WTC11 (cell line): ENCODE measurements around the gene GALNT12. TPM values are rescaled to one million over a fixed set of nuclear protein-coding genes. Genes with fewer than 3 reads are reported as not detected.

ENCODE experiments used
- ATAC-seq: fragments of 200-7000 bp; cut with Tn5 transposase; 2 replicates; pipeline ENCODE4 v1.10.0; 2021; ENCODE audit warnings: mild to moderate bottlenecking, moderate library complexity
- CTCF ChIA-PET: fragments of 300-600 bp; sonication (Branson Sonifier 250); formaldehyde crosslinking; loops from one replicate; lab custom pipeline; 2021; ENCODE audit warnings: antibody characterized with exemption; lab: Charles Lee
- POLR2A ChIA-PET: fragments of 350-600 bp; sonication (Branson Sonifier 250); formaldehyde crosslinking; loops from one replicate; lab custom pipeline; 2021; ENCODE audit warnings: antibody characterized with exemption; lab: Charles Lee
- DNase-seq: peaks from one replicate; pipeline ENCODE4 v3.0.0; 2021; ENCODE audit warnings: low spot score
- H3K27ac Mint-ChIP-seq: 2 replicates; pipeline ENCODE4 v1.8.0; 2021; ENCODE audit warnings: mixed read lengths
- H3K27me3 Mint-ChIP-seq: 2 replicates; pipeline ENCODE4 v1.8.0; 2021; ENCODE audit warnings: low read depth, mild to moderate bottlenecking, moderate library complexity, mixed read lengths
- H3K36me3 Mint-ChIP-seq: 2 replicates; pipeline ENCODE4 v1.8.0; 2021; ENCODE audit warnings: mixed read lengths
- H3K4me1 Mint-ChIP-seq: 2 replicates; pipeline ENCODE4 v1.8.0; 2022; ENCODE audit warnings: mixed read lengths
- H3K4me3 Mint-ChIP-seq: 2 replicates; pipeline ENCODE4 v1.8.0; 2021; ENCODE audit warnings: mild to moderate bottlenecking, moderate library complexity, mixed read lengths
- H3K9me3 Mint-ChIP-seq: 2 replicates; pipeline ENCODE4 v1.8.0; 2021; ENCODE audit warnings: mixed read lengths
- FOXJ3 ChIP-seq: sonication (generic); formaldehyde crosslinking; IDR thresholded peaks from 2 replicates; pipeline ENCODE4 v1.9.0; 2021; ENCODE audit warnings: missing genetic modification reagents, mild to moderate bottlenecking, borderline replicate concordance
- GTF2I ChIP-seq: fragments of 250-450 bp; sonication (Bioruptor Pico); conservative IDR thresholded peaks from 2 replicates; pipeline ENCODE4 v1.4.0; 2021; ENCODE audit warnings: mild to moderate bottlenecking
- HMGA2 ChIP-seq: fragments of 250-450 bp; sonication (Bioruptor Pico); IDR thresholded peaks from 2 replicates; pipeline ENCODE4 v1.4.0; 2021; ENCODE audit warnings: mild to moderate bottlenecking, moderate library complexity
- JAZF1 ChIP-seq: fragments of 250-450 bp; sonication (Bioruptor Pico); IDR thresholded peaks from 2 replicates; pipeline ENCODE4 v1.9.0; 2021; ENCODE audit warnings: moderate library complexity, mild to moderate bottlenecking, inconsistent platforms
- MLX ChIP-seq: sonication (generic); formaldehyde crosslinking; IDR thresholded peaks from 2 replicates; pipeline ENCODE4 v1.8.1; 2023; ENCODE audit warnings: mild to moderate bottlenecking, missing genetic modification reagents, moderate library complexity
- NFYB ChIP-seq: sonication (generic); formaldehyde crosslinking; conservative IDR thresholded peaks from 2 replicates; pipeline ENCODE4 v1.8.0; 2022; ENCODE audit warnings: low read depth, missing genetic modification reagents
- OVOL2 ChIP-seq: fragments of 250-450 bp; sonication (Bioruptor Pico); IDR thresholded peaks from 2 replicates; pipeline ENCODE4 v1.9.0; 2021; ENCODE audit warnings: mild to moderate bottlenecking, borderline replicate concordance
- PRRX2 ChIP-seq: fragments of 250-450 bp; sonication (Bioruptor Pico); IDR thresholded peaks from 2 replicates; pipeline ENCODE4 v1.8.0; 2021; ENCODE audit warnings: mild to moderate bottlenecking
- TEAD1 ChIP-seq: sonication (generic); formaldehyde crosslinking; IDR thresholded peaks from 2 replicates; pipeline ENCODE4 v1.8.0; 2022; ENCODE audit warnings: mild to moderate bottlenecking, missing genetic modification reagents
- USF2 ChIP-seq: sonication (generic); formaldehyde crosslinking; IDR thresholded peaks from 2 replicates; pipeline ENCODE4 v1.8.1; 2023; ENCODE audit warnings: mild to moderate bottlenecking, missing genetic modification reagents, moderate library complexity
- ZNF121 ChIP-seq: sonication (generic); formaldehyde crosslinking; IDR thresholded peaks from 2 replicates; pipeline ENCODE4 v1.8.0; 2023; ENCODE audit warnings: missing genetic modification reagents
- ZNF138 ChIP-seq: sonication (generic); formaldehyde crosslinking; conservative IDR thresholded peaks from 2 replicates; pipeline ENCODE4 v1.8.1; 2022; ENCODE audit warnings: mild to moderate bottlenecking, moderate library complexity, missing genetic modification reagents
- ZNF396 ChIP-seq: fragments of 250-450 bp; sonication (Bioruptor Pico); IDR thresholded peaks from 2 replicates; pipeline ENCODE4 v1.8.0; 2021; ENCODE audit warnings: mild to moderate bottlenecking, moderate library complexity, borderline replicate concordance
- ZNF671 ChIP-seq: fragments of 250-450 bp; sonication (Bioruptor Pico); IDR thresholded peaks from 2 replicates; pipeline ENCODE4 v1.8.0; 2021; ENCODE audit warnings: mild to moderate bottlenecking
- total RNA-seq: library from RNA; stranded (reverse); gene quantifications from 3 replicates; pipeline ENCODE4 v1.2.3, GENCODE V29; 2021
- TF ChIP-seq, protein P1 (sequence below): sonication (generic); formaldehyde crosslinking; IDR thresholded peaks from 2 replicates; pipeline ENCODE4 v1.8.1; 2022; ENCODE audit warnings: low read depth, missing genetic modification reagents, borderline replicate concordance
- TF ChIP-seq, protein P2 (sequence below): sonication (generic); formaldehyde crosslinking; IDR thresholded peaks from 2 replicates; pipeline ENCODE4 v1.8.0; 2023; ENCODE audit warnings: mild to moderate bottlenecking, missing genetic modification reagents
- TF ChIP-seq, protein P3 (sequence below): sonication (generic); formaldehyde crosslinking; IDR thresholded peaks from 2 replicates; pipeline ENCODE4 v1.8.1; 2022; ENCODE audit warnings: low read depth, mild to moderate bottlenecking, moderate library complexity, missing genetic modification reagents, borderline replicate concordance
- TF ChIP-seq, protein P4 (sequence below): fragments of 250-450 bp; sonication (Bioruptor Pico); IDR thresholded peaks from 2 replicates; pipeline ENCODE4 v1.9.0; 2021; ENCODE audit warnings: moderate library complexity, mild to moderate bottlenecking, inconsistent platforms, borderline replicate concordance
- TF ChIP-seq, protein P5 (sequence below): sonication (generic); formaldehyde crosslinking; IDR thresholded peaks from 2 replicates; pipeline ENCODE4 v1.8.1; 2023; ENCODE audit warnings: mild to moderate bottlenecking, missing genetic modification reagents
- TF ChIP-seq, protein P6 (sequence below): sonication (generic); formaldehyde crosslinking; IDR thresholded peaks from 2 replicates; pipeline ENCODE4 v1.8.0; 2022; ENCODE audit warnings: mild to moderate bottlenecking, missing genetic modification reagents
- TF ChIP-seq, protein P7 (sequence below): sonication (generic); formaldehyde crosslinking; IDR thresholded peaks from 2 replicates; pipeline ENCODE4 v1.8.1; 2023; ENCODE audit warnings: mild to moderate bottlenecking, missing genetic modification reagents, borderline replicate concordance

The GALNT12 gene
- total RNA-seq, 1 experiment from 2014 or later = 19.3 TPM

DNA sequence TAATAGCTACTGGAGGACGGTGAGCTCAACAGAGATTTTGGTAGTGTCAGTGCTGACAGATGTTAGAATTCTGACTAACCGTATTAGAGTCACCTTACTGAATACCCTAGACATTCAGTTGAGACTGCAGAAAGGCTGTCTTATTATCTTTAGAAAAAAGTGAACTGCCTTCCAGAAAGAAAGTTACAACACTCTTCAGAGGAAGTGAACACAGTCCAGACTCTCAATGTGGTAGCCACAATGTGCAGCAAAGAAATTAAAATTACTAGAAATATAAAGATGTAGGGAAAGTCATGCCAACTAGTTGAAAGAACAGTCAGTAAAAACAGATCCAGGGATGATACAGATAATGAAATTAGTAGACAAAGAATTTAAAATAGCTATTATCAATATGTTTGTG is 89.2 kb downstream of the GALNT12 start:
- Mint-ChIP-seq H3K27me3 (peaks cover 2% of the 10 kb centered on the region; the same call in 1 of the 2 replicates), H3K27ac (no peak overlapping the region), H3K36me3 (peaks cover 9% of the 10 kb centered on the region), H3K4me1 (no peaks in the 10 kb centered on the region), H3K9me3 (peaks cover 21% of the 10 kb centered on the region), H3K4me3 (no peak overlapping the region)
- ATAC-seq (no peak), DNase-seq (no peak)
- POLR2A ChIA-PET = no interaction called here
- TF ChIP-seq ZNF138 (no peak), ZNF396 (no peak), ZNF121 (CRISPR knock-in tag) (no peak), PRRX2 (CRISPR knock-in tag) (no peak), ZNF671 (CRISPR knock-in tag) (no peak), HMGA2 (no peak), FOXJ3 (CRISPR knock-in tag) (no peak), GTF2I (no peak)
- TF ChIP-seq, protein P1, sequence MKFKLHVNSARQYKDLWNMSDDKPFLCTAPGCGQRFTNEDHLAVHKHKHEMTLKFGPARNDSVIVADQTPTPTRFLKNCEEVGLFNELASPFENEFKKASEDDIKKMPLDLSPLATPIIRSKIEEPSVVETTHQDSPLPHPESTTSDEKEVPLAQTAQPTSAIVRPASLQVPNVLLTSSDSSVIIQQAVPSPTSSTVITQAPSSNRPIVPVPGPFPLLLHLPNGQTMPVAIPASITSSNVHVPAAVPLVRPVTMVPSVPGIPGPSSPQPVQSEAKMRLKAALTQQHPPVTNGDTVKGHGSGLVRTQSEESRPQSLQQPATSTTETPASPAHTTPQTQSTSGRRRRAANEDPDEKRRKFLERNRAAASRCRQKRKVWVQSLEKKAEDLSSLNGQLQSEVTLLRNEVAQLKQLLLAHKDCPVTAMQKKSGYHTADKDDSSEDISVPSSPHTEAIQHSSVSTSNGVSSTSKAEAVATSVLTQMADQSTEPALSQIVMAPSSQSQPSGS (CRISPR knock-in tag) = no peak
- TF ChIP-seq, protein P2, sequence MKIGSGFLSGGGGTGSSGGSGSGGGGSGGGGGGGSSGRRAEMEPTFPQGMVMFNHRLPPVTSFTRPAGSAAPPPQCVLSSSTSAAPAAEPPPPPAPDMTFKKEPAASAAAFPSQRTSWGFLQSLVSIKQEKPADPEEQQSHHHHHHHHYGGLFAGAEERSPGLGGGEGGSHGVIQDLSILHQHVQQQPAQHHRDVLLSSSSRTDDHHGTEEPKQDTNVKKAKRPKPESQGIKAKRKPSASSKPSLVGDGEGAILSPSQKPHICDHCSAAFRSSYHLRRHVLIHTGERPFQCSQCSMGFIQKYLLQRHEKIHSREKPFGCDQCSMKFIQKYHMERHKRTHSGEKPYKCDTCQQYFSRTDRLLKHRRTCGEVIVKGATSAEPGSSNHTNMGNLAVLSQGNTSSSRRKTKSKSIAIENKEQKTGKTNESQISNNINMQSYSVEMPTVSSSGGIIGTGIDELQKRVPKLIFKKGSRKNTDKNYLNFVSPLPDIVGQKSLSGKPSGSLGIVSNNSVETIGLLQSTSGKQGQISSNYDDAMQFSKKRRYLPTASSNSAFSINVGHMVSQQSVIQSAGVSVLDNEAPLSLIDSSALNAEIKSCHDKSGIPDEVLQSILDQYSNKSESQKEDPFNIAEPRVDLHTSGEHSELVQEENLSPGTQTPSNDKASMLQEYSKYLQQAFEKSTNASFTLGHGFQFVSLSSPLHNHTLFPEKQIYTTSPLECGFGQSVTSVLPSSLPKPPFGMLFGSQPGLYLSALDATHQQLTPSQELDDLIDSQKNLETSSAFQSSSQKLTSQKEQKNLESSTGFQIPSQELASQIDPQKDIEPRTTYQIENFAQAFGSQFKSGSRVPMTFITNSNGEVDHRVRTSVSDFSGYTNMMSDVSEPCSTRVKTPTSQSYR (CRISPR knock-in tag) = no peak
- TF ChIP-seq, protein P3, sequence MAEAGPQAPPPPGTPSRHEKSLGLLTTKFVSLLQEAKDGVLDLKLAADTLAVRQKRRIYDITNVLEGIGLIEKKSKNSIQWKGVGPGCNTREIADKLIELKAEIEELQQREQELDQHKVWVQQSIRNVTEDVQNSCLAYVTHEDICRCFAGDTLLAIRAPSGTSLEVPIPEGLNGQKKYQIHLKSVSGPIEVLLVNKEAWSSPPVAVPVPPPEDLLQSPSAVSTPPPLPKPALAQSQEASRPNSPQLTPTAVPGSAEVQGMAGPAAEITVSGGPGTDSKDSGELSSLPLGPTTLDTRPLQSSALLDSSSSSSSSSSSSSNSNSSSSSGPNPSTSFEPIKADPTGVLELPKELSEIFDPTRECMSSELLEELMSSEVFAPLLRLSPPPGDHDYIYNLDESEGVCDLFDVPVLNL (CRISPR knock-in tag) = no peak
- TF ChIP-seq, protein P4, sequence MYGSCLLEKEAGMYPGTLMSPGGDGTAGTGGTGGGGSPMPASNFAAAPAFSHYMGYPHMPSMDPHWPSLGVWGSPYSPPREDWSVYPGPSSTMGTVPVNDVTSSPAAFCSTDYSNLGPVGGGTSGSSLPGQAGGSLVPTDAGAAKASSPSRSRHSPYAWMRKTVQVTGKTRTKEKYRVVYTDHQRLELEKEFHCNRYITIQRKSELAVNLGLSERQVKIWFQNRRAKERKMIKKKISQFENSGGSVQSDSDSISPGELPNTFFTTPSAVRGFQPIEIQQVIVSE (CRISPR knock-in tag) = no peak
- TF ChIP-seq, protein P5, sequence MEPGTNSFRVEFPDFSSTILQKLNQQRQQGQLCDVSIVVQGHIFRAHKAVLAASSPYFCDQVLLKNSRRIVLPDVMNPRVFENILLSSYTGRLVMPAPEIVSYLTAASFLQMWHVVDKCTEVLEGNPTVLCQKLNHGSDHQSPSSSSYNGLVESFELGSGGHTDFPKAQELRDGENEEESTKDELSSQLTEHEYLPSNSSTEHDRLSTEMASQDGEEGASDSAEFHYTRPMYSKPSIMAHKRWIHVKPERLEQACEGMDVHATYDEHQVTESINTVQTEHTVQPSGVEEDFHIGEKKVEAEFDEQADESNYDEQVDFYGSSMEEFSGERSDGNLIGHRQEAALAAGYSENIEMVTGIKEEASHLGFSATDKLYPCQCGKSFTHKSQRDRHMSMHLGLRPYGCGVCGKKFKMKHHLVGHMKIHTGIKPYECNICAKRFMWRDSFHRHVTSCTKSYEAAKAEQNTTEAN = no peak
- CTCF ChIA-PET = no interaction called here

DNA sequence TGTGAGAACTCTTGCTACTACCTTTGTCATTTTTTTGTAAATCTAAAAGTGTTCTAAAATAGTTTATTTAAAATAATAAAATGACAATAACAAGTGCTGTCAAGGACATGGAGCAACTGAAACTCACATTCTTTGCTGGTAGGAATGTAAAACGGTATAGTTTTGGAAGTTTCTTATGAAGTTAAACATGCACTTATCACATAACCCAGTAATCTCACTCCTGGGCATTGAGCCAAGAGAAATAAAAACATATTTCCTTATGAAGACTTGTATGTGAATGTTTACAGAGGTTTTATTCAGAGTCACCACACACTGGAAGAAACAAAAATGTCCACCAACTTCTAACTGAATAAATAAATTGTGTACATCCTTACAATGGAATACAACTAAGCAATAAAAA is 90.3 kb downstream of the GALNT12 start:
- Mint-ChIP-seq H3K4me3 (no peak overlapping the region), H3K27ac (no peak overlapping the region), H3K27me3 (peaks cover 2% of the 10 kb centered on the region; the same call in 1 of the 2 replicates), H3K4me1 (no peaks in the 10 kb centered on the region), H3K36me3 (peaks cover 9% of the 10 kb centered on the region), H3K9me3 (peaks cover 21% of the 10 kb centered on the region)
- ATAC-seq = no peak
- ChIA-PET POLR2A (no interaction called here), CTCF (no interaction called here)
- DNase-seq = no peak
- no peak for TF ChIP-seq NFYB
- no peak for TF ChIP-seq TEAD1
- TF ChIP-seq OVOL2 (CRISPR knock-in tag) = no peak
- TF ChIP-seq, protein P6, sequence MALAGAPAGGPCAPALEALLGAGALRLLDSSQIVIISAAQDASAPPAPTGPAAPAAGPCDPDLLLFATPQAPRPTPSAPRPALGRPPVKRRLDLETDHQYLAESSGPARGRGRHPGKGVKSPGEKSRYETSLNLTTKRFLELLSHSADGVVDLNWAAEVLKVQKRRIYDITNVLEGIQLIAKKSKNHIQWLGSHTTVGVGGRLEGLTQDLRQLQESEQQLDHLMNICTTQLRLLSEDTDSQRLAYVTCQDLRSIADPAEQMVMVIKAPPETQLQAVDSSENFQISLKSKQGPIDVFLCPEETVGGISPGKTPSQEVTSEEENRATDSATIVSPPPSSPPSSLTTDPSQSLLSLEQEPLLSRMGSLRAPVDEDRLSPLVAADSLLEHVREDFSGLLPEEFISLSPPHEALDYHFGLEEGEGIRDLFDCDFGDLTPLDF = no peak
- no peak for TF ChIP-seq GTF2I
- no peak for TF ChIP-seq MLX (CRISPR knock-in tag)
- TF ChIP-seq, protein P7, sequence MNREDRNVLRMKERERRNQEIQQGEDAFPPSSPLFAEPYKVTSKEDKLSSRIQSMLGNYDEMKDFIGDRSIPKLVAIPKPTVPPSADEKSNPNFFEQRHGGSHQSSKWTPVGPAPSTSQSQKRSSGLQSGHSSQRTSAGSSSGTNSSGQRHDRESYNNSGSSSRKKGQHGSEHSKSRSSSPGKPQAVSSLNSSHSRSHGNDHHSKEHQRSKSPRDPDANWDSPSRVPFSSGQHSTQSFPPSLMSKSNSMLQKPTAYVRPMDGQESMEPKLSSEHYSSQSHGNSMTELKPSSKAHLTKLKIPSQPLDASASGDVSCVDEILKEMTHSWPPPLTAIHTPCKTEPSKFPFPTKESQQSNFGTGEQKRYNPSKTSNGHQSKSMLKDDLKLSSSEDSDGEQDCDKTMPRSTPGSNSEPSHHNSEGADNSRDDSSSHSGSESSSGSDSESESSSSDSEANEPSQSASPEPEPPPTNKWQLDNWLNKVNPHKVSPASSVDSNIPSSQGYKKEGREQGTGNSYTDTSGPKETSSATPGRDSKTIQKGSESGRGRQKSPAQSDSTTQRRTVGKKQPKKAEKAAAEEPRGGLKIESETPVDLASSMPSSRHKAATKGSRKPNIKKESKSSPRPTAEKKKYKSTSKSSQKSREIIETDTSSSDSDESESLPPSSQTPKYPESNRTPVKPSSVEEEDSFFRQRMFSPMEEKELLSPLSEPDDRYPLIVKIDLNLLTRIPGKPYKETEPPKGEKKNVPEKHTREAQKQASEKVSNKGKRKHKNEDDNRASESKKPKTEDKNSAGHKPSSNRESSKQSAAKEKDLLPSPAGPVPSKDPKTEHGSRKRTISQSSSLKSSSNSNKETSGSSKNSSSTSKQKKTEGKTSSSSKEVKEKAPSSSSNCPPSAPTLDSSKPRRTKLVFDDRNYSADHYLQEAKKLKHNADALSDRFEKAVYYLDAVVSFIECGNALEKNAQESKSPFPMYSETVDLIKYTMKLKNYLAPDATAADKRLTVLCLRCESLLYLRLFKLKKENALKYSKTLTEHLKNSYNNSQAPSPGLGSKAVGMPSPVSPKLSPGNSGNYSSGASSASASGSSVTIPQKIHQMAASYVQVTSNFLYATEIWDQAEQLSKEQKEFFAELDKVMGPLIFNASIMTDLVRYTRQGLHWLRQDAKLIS = no peak
- TF ChIP-seq USF2 = no peak
- TF ChIP-seq JAZF1 = no peak
